NOMO-1 (cell line): ENCODE data around the gene SIMC1.
"Not testable (repeated sequence)": the region's sequence is repeated elsewhere in the genome, so short reads cannot be mapped to it uniquely, and the experiment has no call there.

Experiments used
- DNase-seq, 2 experiments: peaks; one replicate each; lab custom pipeline; 2025; ENCODE audit not compliant: unreplicated experiment in 2 of 2; lab: John Stamatoyannopoulos, UW

The SIMC1 gene

DNA sequence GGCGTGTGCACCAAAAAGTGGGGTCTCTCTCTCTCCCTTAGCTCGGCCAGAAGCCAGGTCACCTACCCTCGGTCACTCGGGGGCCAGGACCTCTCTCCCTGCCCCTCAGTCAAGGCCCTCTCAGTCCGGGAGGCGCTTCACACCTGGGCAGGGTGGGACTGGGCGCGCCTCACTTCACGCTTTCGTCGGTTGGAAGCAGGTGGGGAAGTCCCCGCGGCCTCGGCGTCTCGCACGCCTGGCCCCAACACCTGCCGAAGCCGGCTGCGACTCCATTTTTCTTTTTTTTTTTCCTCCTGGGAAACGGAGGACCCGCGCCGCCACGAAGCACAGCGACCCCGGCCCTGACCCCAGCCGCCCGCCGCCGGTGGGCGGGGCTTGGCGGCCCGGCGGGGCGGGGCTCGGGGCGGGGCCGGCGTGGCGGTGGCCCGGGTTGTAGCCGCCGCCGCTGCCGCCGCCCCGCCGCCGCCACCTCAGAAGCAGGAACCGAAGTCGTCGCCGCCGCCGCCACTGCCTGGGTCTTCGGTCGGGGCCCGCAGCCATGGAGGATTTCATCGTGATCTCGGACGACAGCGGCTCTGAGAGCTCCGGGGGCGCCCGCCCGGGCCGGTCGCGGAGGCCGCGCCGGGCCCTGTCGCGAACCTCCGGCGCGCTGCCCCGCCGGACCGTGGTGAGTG lies at the start of gene SIMC1:
TSS of gene SIMC1 (plus strand) at position 454 of the 674 bp plus-strand sequence. CDS start at position 539, 85 bp downstream.
- DNase-seq: peak in 1 of 2 experiments; percentile 22

DNA sequence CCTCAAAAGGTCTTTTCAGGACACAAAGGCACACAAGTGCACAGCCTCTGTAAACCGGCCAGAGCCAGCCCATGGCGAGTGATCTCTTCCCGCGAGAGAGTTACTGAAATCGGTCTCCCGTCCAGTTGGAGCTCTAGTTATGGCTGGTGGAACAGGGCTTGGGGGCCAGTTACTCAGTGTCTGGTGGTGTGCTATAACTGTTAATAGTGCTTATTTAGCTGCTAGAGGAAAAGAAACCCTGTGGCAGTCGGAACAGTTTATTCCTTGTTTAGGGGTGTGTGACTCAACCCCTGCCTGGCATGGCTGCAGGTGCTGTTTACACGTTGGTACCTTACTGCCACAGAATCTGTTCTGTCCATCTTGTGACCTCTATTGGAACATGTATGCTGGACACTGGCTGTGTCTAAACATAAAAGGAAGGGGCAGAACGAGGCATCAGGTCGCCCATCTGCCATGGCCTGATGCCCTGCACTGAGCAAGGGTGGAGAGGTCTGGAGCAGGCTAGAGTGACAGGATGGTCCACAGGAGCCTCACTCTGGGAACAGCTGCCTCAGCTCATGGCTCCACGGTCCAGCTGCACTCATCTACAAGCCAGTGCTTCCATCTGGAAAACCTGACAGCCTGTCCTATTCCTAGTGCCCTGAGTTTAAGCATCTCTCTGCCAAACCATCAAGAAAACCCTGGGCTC lies 49.6 kb upstream of the SIMC1 start:
- no peak for DNase-seq

DNA sequence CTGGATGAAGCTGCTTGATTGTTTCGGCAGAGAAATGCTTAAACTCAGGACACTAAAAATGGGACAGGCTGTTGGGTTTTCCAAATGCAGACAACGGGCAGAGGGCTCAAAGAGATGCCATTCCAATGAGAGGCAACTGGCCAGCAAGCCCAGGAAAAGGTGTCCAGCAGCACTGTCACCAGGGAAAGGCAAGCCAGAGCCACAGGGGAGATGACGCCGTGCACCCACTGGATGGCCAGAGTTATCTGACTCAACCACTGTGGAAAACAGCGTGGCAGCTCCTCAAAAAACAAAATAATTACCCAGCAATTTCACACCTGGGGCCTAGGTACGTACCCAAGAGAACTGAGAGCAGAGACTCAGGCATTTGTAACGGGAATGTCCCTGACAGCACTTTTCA lies 48.4 kb upstream of the SIMC1 start:
- no peak for DNase-seq

DNA sequence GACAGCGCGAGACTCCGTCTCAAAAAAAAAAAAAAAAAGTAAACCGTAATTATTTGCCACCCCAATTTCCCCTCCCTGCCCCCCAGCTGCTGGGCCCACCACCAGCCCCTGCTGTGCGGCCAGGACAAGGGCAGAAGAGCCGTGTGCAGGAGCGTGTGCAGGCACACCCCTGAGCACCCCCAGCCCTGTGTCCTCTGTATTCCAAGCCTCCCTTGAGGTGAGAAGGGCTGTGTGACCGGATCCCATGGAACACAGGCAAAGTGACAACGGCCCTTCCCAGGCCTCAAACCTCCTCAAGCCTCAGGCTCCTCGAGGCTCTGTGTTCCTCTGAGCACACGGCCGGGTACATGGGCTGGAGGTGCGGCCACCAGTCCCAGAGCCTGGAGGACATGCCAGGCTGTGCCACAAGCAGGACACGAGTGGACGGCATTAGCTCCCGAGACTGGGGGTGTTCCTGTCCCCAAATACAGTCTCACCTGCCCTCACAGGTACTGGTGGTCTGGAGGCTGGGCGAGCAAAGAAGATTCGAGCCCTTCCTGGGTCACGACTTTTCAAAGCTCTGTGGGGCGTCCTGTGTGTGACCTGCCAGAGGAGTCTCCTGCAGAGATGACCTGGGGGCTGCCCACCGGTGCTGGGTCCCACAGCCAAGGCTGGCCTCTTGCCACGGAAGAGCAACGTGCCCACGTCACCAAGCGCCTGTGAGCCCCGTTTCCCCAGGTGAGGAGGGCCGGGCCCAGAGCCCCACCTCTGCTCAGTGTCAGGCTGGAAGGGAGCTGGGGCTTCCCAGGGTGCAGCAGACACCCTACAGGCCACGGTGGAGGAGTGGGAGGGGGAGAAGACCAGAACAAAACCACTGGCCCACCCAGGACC lies 47.1 kb upstream of the SIMC1 start:
- no peak for DNase-seq

DNA sequence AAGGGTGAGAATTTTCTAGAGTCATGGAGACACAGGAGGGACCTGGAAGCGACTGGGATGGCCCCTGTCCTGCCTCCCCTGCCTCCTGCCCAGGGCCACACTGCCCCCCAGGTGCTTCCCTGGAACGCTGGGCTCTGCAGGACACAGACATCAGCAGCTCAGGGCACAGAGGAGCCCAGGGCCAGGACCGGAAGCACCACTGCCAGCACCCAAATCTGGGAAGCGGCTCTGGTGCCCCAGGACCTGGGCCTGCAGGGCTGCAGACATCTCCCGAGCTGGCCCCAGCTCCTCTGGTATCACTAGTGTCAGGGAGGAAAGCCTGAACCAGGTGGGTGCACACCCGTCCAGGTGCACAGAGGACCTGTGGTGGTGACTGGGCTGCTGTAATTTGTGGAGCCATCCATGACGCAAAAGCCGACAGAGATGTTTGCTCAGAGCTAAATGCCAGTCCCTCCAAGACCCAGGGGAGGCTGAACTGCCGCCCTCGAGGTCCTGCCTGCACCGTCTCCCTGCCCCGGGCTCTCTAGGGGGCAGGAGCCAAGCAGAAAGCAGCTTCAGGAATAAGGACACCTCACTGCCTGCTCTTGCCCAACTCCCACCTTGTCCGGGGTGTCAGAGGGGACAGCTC lies 46.0 kb upstream of the SIMC1 start:
- DNase-seq: no peak

DNA sequence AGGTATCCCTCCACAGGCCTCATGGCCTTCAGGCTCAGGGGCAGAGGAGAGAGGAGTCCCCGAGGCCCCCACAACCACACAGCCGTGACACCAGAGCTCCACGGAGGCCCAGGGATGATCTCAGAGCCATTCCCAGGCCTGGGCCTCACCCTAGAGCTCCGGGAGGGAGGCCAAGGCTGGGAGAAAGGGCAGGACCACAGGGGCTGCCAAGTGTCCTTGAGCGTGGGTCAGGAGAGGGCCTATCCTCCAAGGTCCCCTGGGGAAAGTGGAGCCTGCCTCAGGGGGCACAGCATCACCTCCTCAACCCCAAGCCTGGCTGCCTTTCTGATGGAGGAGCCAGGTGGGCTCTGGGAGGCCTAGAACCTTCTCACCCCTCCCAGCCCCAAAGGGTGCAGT lies 45.5 kb upstream of the SIMC1 start:
- DNase-seq: not testable (repeated sequence)

DNA sequence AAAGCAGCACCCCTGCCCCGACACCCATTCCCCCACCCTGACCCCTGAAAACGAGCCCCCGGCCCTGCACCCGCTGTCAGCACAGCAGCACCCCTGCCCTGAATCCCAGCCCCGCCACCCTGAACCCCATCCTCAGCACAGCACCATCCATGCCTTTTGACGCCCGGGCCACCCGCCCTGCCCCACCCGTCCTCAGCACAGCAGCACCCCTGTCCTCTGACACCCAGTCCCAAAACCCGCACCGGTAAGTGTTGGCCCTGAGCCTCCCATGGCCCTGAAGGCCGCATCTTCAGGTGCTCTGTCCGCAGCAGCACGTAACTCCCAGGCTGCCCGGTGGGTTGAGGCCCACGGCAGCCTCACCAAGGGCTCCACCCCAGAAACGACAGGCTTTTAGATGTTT lies 44.6 kb upstream of the SIMC1 start:
- not testable (repeated sequence) for DNase-seq

DNA sequence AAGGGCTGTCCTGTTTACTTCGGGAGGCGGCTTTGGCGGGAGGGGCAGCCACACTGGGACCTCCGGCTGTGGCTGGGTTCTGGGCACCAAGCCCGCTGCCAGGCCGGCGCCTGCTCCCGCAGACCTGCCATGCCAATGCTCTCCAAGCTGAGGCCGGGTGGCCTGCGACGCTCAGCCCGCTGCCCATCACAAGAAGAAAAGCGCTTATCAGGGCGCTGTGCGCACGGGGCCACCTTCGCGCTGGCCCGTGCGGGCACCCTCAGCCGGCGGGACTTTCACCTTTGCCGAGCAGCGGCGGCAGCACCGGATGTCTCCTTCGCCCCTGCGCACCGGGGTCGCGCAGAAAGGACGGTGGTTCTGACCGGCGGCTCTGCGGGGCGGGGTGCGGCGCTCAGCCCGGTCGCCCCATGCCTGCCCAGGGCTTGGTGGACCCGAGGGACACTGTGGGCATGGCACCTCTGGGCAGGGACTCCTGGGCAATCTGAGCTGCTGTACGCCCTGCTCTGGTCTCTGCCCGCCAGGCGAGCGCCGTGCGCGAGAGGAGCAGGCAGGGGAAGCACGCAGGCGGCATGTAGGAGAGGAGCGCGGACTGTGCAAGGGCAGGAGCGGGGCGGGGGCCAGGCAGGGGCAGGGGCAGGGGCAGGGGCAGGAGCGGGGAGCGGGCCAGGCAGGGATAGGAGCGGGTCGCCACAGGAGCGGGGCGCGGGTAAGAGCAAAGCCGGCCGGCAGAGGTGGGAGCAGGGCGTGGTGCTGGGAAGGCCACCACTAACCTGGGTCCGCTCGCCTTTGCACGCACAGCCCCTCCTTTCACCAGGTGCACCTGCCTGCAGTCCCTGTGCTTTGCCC lies 43.8 kb upstream of the SIMC1 start:
- DNase-seq: not testable (repeated sequence)

DNA sequence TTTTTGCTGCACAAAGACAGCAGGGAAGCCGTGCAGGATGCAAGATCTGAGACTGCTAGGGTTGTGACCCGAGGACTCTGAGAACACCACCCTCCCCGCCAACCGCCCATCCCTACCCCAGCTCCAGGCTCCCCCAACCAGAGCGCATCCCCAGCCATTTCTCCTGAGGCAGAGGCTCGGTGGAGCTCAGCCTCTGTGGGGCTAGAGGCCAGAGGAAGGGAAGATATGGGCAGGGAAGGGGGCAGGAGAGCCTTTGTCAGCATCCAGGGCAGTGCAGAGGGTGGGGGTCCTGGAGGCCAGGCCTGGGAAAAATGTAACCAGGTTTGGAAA lies 43.2 kb upstream of the SIMC1 start:
- DNase-seq: not testable (repeated sequence)

DNA sequence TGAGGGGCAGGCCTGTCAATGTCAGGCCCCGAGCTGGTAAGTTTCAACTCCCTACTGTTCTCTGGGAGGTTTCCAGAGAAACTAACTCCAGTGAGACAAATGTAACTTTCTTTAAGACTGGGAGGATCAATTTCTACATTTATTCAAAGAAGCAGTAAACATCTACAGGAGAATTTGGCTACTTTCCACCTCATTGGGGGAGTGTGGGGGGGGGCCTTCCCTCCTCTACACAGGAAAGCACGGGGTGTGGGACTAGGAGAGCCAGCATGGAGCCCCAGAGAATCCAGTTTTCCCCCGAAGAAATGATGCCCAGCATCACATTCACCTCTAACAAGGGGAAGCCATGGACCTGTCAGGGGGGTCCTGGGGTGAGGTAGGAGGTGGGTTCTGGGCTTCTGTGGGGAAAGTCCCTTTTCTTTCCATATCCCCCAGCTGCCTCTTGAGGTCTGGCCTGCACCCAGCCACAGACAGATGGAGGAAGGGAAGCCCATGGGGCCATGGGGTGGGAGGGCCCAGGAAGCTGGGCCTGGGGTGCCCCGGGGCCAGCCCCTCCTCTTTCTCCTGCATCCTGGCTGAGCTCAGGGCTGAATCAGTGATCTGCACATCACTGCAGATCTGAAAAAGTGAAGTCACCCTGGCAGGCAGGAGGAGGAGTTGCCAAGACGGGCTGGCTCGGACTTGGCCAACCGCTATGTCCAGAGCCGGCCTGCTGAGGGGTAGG lies 42.6 kb upstream of the SIMC1 start:
- DNase-seq: not testable (repeated sequence)

DNA sequence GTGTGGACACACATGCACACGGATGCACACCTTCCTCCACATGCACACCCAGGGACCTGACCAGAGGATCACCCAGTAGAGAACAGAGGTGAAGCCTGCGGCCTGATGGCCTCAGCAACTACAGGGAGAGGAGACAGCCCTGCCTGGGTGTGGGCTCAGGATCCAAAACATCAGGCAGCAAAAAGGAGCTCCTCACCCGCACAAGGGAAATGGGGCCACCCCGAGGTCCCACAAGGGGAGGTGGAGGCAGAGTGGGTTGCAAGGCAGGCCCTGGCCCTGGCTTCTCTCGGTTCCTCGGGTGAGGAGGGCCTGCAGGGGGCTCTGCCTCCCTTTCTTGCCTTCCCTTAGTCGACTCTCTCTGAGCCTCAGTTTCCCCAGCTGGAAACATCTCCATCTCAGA lies 41.4 kb upstream of the SIMC1 start:
- not testable (repeated sequence) for DNase-seq

DNA sequence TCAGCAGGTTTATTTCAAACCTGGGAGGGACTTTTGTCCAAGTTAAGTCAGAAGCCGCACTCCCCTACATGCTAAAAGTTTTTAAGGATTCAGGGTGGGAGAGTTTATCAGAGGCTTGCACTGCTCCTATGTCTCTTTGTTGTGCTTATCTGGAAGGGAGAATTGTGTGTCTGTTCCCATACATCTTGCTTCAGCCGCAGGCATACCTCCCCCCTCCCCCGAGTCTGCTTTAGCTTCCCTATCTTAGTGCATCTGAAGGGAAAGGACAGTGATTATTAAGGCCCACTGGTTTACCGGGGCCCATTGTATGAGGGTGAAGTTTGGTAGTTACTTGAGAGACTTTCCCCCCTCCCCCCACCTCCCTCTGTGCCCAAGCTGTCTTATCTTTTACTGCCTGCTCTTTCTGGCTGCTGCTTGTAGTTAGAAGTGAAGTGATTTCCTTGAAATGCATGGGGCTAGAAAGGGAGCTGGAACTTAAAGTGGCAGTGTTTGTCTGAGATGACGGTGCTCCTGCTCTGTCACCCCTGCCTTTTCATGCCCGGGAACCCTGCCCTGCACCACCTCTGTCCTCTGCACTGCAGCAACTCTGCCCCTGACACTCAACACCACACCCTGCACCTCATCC lies 40.9 kb upstream of the SIMC1 start:
- not testable (repeated sequence) for DNase-seq

DNA sequence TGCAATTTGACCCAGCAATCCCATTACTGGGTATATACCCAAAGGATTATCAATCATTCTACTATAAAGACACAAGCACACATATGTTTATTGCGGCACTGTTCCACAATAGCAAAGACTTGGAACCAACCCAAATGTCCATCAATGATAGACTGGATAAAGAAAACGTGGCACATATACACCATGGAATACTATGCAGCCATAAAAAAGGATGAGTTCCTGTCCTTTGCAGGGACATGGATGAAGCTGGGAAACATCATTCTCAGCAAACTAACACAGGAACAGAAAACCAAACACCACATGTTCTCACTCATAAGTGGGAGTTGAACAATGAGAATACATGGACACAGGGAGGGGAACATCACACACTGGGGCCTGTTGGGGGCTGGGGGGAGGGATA lies 39.9 kb upstream of the SIMC1 start:
- DNase-seq: not testable (repeated sequence)

DNA sequence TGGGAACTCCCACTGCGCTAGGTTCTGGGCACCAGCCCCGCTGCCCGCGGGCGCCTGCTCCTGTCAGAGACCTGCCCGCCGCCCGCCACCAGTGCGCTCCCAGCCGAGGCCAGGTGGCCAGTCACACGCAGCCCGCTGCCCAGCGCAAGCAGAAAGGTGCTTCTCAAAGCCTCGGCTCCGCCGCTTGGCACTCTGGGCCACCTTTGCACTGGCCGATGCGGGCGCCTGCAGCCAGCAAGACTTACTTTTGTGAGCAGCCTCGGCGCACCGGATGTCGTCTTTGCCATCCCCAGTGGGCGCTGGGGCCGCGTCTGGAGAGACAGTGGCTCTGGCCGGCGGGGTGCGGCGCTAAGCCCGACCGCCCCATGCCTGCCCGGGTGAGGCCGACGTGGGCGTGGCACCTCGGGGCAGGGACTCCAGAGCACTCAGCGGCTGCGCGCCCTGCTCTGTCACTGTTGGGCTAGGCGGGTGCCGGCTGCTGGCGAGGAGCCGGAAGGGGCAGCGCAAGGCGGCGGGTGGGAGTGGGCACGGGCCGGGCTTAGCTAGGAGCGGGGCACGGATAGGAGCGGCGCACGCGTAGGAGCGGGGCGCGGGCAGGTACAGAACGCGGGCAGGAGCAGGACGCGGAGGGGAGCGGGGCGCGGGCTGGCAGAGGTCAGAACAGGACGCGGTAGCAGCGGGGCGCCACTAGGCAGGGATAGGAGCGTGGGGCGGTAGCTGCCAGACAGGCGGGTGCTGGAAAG lies 39.1 kb upstream of the SIMC1 start:
- not testable (repeated sequence) for DNase-seq

DNA sequence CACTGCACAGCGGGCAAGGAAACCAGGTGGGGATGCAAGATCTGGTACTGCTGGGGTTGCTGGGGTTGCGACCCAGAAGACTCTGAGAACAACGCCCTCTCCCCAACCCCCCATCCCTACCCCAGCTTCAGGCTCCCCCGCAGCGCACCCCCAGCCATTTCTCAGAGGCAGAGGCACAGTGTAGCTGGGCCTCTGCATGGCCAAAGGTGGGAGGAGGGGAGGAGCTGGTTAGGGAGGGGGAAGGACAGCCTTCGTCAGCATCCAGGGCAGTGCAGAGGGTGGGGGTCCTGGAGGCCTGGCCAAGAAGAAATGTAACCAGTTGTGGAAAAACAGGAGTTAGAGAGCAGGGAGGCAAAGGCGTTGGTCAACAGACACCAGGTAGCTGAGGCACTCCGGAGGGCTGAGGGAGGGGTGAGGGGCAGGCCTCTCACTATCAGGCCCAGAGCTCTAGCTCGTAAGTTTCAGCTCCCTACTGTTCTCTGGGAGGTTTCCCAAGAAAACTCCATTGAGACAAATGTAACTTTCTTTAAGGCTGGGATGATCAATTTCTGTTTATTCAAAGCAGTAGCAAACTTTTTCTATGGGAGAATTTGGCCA lies 38.3 kb upstream of the SIMC1 start:
- not testable (repeated sequence) for DNase-seq

DNA sequence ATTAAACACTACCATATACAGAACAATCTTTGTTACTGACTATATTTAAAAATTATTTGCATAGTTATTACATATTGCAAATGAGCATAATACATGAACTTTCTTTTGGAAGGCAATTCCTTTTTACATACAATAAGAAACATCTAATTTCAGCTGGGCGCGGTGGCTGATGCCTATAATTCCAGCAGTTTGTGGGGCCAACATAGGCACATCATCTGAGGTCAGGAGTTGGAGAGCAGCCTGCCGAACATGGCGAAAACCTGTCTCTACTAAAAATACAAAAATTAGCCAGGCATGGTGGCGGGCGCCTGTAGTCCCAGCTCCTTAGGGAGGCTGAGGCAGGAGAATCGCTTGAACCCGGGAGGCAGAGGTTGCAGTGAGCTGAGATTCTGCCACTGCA lies 36.4 kb upstream of the SIMC1 start:
- DNase-seq: no peak

DNA sequence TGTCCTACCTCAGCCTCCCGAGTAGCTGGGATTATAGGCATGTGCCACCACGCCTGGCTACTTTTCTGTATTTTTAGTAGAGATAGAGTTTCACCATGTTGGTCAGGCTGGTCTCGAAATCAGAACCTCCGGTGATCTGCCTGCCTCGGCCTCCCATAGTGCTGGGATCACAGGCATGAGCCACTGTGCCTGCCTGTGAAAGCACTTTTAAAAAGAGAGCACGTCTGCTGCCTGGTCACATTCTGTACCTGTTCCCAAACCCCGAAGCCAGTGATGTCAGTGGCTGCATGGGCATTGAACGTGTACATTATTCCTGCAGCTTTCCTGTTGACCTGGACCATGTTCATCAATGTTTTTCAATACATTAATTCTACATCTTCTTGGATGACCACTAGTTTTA lies 35.1 kb upstream of the SIMC1 start:
- DNase-seq: no peak

DNA sequence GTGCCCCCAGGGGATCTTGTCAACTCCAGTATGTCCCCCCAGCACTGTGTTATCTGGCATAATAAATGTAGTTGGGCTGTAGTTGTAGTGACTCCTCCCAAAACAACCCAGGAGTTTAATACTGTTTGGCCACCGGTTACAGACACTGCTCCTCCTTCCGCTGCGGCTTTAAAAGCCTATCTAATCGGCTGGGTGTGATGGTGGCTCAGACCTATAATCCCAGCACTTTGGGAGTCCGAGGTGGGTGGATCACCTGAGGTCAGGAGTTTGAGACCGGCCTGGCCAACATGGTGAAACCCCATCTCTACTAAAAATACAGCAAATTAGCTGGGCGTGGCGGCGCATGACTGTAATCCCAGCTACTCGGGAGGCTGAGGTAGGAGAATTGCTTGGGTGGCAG lies 34.7 kb upstream of the SIMC1 start:
- not testable (repeated sequence) for DNase-seq
